A549 (cell line): ENCODE data around the gene ATP5PO.

Experiments
- BCL3 ChIP-seq: fragments of >200 bp; sonication (Bioruptor Twin); formaldehyde crosslinking; IDR thresholded peaks from 3 replicates; pipeline ENCODE4 v1.6.1; 2016
- FOSL2 ChIP-seq, 2 experiments: fragments of 450-650 bp in 1 of 2; fragments of >200 bp in 1 of 2; sonication (Bioruptor Twin) in 1 of 2; formaldehyde crosslinking; IDR thresholded peaks; 2 replicates each; pipeline versions ENCODE4 v1.5.0 to v1.6.1; 2016 to 2020; ENCODE audit warnings: mild to moderate bottlenecking in 1 of 2, moderate library complexity in 1 of 2
- HDAC2 ChIP-seq: fragments of 200-600 bp; sonication (generic); IDR thresholded peaks from 2 replicates; pipeline ENCODE4 v1.6.1; 2016
- HES2 ChIP-seq: fragments of >200 bp; sonication (Bioruptor Twin); formaldehyde crosslinking; IDR thresholded peaks from 2 replicates; pipeline ENCODE4 v1.6.1; 2016
- MYC ChIP-seq: IDR thresholded peaks from 2 replicates; pipeline ENCODE4 v1.6.1; 2012; ENCODE audit warnings: mild to moderate bottlenecking, inconsistent platforms, low read length, improper control_type of control experiment, borderline replicate concordance
- ZNF302 ChIP-seq: fragments of 250-450 bp; sonication (Bioruptor Pico); IDR thresholded peaks from 2 replicates; pipeline ENCODE4 v1.9.0; 2021; ENCODE audit warnings: inconsistent platforms, mild to moderate bottlenecking, moderate library complexity

GRCh38 chr21:33915368-33916199 lies at the start of gene ATP5PO:
- no peak for TF ChIP-seq MYC
- 0 out of 3 replicates have a peak, but pooled peaks have one; percentile 20 for TF ChIP-seq BCL3
- no peak for TF ChIP-seq HES2
- TF ChIP-seq HDAC2: no peak
- TF ChIP-seq FOSL2 (IDR thresholded peaks at IDR 0.05): no peak
- no peak for TF ChIP-seq FOSL2 (CRISPR knock-in tag; IDR thresholded peaks at IDR 0.05)
- no peak for TF ChIP-seq ZNF302 (CRISPR knock-in tag)
